Prostate gland (tissue), 2 donors: ENCODE measurements around the gene DNAH9.

Source experiments
- CTCF ChIP-seq, 4 experiments: fragments of 200-600 bp in 2 of 4; fragments of 450-650 bp in 2 of 4; sonication (generic) in 2 of 4; IDR thresholded peaks; 1 replicate in 3 of 4; 2 replicates in 1 of 4; pipeline ENCODE4 v1.5.1; 2016 to 2019; ENCODE audit warnings: antibody characterized with exemption in 4 of 4, mild to moderate bottlenecking in 2 of 4, moderate library complexity in 2 of 4
- POLR2A ChIP-seq: fragments of 450-650 bp; IDR thresholded peaks from one replicate; pipeline ENCODE4 v1.6.1; 2016; ENCODE audit warnings: antibody characterized with exemption, mild to moderate bottlenecking

DNA sequence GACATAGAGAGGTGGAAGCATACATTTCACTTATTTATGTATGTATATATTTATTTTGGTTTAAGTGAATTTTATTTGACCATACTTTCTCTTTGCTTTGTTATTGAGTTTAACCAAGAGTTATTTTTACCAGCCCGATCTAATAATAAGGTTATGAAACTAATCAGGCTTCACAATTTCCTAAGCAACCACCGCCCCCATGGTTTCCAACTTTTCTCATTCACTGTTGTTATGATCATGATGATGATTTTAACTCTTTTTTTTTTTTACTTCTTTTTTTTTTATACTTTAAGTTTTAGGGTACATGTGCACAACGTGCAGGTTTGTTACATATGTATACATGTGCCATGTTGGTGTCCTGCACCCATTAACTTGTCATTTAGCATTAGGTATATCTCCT lies 30.6 kb downstream of the DNAH9 start:
- TF ChIP-seq POLR2A (no peak), CTCF (IDR thresholded peaks at IDR 0.05) (no peak)
